Hematopoietic multipotent progenitor cell treated with erythropoietin and hydrocortisone succinate and interleukin-3 and kit ligand, for 6 days (in vitro differentiated cells): ENCODE measurements around the gene SMARCAL1.
"Not testable (repeated sequence)": the region's sequence is repeated elsewhere in the genome, so short reads cannot be mapped to it uniquely, and the experiment has no call there.

Experiments used
- DNase-seq: peaks from one replicate; pipeline ENCODE4 v3.0.0-alpha.2; 2015

SMARCAL1 gene

DNA sequence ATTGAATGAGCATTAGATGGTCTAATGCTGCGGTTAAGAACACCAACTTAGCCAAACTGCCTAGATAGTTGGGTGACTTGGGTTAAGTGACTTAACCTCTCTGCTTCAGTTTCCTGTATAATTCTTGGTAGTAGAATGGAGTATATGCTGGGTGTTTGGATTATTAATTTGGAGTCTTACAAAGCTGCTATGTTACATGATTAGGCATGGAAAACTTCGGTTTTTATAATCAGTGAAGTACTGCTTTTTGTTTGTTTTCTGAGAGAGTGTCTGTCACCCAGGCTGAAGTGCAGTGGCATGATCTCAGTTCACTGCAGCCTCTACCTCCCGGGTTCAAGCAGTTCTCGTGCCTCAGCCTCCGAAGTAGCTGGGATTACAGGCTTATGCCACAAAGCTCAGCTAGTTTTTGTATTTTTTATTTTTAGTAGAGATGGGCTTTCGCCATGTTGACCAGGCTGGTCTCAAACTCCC, 90.9 kb downstream of the SMARCAL1 start:
- no peak for DNase-seq

DNA sequence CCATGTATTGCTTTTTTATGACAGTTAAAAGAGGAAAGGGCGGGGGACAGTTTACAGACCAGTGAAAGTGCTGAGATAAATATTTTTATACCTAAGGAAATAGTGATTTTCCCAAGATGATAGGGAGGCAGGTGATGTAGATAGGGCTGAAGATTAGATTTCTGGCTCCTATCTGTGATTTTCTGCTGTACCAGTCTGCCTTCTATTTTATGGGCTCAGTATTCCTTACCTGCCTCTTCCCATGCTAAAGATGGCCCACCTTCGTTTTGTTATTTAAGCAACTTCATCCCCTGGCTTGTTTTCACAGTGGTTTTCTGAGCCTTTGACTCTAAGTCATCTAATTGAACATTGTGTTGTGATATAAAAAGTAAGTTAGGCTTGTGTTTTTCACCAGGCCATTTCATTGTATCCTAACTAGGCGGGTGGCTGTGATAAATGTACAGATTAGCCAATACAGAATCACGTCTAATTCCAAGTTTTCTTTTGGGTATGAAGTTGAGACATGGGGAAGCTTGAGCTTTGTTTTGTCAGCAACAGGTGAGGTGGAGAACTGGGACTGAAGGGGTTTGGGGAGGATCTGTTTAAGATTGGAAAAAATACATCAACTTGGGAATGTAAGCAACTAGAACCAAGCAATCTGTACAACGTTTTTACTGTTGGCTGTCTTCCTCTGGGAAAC, 91.6 kb downstream of the SMARCAL1 start:
- no peak for DNase-seq

DNA sequence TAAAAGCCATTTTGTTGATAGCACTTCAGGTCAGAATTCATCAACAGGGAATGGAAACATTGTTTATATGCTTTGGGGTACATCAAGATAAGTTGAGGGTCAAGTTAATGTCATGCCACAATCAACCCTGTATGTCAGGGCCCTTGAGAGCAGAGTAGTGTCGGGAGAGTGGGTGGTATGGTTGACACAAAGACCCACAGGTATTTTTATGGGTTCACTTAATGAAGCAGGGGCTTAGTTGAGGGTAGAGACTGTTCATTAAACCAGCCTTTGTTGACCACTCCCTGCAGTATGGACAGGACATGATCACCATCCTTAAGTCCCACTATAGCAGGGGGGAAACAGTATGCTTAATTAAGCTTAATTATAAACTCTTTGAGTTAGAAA, 92.1 kb downstream of the SMARCAL1 start:
- DNase-seq = no peak

DNA sequence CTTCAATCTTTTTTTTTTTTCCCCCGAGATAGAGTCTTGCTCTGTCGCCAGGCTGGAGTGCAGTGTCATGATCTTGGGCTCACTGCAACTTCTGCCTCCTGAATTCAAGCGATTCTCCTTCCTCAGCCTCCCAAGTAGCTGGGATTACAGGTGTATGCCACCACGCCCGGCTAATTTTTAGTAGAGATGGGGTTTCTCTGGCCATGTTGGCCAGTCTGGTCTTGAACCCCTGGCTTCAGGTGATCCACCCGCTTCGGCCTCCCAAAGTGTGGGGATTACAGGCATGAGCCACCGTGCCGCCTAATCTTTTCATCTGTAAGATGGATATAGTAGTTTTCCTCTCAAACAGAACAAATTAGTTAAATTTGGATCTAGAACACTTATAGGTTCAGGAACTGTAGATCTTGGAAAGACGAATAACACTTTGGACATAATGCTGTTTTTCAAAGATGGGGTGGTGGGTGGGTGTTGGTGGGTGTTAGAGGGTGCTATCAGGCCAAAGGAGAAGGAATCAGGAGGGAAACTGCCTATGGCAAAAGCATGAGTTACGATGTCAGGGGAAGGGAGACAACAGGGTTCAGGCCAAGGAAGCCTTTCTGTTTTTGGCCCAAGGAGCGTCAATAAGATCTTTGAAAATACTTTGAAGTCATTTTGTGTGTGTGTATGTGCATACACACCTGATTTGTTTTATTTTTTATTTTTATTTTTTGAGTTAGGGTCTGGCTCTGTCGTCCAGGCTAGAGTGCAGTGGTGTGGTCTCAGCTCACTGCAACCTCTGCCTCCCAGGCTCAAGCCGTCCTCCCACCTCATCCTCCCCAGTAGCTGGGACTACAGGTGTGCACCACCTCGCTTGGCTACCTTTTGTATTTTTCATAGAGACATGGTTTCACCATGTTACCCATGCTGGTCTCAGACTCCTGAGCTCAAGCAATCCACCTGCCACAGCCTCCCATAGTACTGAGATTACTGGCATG, 93.1 kb downstream of the SMARCAL1 start:
- peak; percentile 28 for DNase-seq

DNA sequence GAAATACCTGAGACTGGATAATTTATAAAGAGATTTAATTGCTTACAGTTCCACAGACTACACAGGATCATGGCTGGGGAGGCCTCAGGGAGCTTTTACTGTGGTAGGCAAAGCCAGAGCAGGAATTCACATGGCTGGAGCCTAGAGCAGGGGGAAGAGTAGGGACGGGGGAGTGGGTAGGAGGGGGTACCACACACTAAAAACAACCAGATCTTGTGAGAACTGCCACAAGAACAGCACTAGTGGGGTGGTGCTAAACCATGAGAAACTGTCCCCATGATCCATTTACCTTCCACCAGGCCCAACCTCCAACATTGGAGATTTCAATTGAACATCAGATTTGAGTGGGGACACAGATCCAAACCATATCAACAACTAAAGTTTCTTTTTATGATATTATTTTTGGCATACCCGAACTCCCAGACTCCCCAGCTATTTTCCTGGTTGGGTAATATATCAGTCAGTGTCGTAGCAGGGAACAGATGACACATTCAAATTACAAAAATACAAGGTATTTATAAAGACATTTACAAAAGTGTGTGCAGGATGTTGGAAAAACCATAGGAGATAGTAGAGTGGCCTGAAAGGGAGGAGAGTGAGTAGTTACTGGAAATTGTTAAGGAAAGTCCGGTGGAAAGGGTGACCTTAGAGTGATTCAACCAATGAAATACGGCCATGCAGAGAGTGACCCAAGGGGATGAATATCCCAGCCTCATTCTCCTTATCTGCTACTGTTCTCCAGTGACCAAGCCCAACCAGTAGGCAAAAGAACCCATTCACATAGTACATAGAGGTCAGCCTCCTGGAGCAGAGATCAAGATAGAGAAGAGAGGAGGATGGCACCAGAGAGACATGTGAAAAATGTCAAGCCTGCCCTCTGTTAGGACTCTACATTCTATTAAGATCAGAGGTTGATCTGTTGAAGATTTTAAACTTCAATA, 95.2 kb downstream of the SMARCAL1 start:
- peak; percentile 51 for DNase-seq

DNA sequence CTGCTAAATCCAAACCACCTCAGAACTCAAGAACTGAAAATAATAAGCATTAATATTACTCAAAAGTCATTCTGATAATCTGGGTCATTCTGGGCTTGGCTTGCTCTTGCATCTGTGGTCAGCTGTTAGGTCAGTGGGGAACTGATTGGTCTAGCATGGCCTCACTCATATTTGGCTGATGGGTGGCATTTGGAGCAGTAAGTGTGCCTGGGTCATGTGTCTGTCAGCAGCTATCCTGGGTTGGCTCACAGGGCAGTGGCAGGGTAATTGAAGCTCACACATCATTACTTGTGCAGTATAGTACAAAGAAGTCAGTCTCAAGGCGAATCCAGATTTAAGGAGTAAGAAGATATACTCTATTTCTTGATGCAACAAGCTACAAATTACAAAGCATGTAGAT, 95.9 kb downstream of the SMARCAL1 start:
- DNase-seq = no peak

DNA sequence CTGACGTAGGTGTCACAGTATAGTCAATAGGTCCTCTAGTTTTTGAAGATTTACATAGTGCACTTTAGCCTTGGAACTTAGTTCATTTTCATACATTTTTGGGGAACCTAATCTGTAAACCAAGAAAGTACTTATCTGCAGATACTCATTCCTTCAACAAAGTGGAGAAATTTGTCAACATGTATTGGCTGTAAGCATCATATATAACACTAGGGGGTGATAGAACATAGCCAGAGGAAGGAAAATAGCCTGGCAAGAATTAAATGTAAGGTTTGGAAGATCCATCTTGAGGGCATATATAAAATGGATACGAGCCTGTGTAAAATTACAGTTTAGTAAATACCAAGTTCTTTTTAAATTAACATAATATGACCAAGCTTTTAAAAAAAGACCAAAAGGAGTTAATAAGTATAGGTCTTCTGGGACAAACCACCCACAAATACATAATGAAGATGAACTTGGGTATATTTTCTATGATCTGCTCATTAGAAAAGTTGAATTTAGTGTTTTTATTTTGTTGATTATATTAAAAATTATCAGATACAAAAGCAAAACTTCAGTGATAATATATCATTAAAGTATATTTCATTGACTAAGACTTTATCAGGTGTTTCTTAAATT, 104.6 kb downstream of the SMARCAL1 start:
- peak; percentile 79 for DNase-seq

DNA sequence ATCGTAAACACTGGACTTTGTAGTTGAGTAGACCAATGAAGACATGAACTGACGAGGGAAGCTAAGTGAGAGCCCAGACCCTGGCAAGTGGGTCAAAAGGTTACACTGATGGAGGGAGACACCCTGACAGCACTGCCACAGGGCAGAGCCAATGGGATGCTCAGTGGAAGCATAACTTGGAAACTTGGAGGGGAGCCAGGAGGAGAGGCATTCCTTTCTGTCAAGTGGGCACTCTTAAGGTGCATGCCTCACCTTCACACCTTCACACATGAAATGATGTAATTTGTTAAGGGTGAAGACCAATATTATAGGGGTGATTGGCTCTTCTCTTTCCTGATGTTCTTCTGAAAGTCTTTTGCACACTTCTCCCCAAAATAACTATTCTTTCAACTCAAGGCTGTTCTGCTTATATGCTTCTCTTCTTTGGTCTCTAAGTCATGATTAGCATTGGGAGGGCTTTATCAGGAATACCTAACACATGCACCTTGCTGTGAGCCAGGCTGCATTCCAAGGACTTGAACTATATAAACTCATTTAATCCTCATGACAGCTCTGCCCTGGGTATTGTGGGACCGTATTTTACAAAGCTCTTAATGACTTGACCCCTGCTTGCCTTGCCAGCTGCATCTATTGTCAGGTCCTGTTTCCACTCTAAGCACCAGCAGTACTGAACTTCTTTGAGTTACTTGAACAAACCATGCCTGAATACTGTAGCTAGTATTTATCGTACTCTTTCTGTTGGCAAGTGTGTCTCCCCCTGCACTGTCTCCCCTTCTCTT, 105.4 kb downstream of the SMARCAL1 start:
- no peak for DNase-seq

DNA sequence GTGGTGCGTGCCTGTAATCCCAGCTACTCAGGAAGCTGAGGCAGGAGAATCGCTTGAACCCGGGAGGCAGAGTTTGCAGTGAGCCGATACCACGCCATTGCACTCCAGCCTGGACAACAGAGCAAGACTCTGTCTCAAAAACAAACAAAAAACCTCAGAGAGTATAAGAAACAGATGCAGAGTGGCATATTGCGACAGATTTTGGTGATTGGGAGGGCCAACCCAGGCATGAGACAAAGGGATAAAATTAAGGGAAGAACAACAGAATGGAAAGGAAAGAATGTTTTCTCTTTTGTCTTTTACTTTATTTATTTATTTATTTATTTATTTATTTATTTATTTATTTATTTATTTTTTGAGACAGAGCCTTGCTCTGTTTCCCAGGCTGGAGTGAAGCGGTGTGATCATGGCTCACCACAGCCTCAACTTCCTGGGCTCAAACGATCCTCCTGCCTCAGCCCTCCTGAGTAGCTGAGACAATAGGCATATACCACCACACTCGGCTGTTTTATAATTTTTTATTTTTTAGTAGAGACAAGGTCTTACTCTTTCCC, 106.4 kb downstream of the SMARCAL1 start:
- not testable (repeated sequence) for DNase-seq

DNA sequence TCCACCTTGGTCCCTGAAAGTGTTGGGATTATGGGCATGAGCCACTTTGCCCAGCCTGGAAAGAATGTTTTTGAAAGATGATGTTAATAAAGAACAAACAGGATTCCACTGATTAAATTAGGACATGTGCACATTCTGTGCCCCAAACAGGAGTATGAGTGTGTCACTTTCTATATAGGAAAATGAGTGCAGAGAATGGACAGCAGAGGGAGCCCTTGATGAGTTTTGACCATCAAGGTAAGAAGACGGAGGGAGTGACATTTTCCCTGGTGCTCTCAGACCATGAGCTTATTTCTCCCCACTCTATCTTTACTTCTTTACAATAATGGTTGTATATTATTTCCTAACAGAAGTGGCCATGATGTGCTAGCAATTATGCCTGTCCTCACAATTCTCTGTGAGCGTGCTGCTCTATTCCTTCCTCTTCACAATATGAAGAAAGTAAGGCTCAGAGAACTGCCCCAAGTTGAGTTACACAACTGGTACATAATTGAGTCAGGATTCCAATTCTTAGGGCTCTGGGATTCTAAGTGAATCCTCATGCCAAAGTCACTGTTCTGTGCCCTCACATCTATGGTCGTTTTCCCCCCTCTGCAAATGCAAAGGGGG, 107.0 kb downstream of the SMARCAL1 start:
- DNase-seq = peak; percentile 92

DNA sequence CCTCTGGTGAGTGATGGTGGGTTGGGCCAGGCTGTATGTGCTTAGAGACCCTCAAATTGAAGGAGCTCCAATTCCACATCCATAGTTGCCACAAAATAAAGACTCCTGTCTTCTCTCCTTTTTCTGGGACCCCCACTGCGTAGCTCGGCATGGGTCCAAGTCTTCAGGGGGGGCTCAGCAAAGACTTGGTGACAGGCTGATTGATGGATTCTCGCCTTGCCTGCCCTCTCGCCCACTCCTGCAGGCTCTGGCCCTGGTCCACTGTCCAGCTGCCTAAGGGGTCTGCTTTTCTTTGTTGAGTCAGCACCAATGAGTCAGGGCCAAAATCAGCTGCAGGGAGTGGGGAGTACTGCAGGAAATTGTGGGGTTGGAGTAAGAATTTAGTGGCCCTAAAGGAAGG, 107.8 kb downstream of the SMARCAL1 start:
- no peak for DNase-seq

DNA sequence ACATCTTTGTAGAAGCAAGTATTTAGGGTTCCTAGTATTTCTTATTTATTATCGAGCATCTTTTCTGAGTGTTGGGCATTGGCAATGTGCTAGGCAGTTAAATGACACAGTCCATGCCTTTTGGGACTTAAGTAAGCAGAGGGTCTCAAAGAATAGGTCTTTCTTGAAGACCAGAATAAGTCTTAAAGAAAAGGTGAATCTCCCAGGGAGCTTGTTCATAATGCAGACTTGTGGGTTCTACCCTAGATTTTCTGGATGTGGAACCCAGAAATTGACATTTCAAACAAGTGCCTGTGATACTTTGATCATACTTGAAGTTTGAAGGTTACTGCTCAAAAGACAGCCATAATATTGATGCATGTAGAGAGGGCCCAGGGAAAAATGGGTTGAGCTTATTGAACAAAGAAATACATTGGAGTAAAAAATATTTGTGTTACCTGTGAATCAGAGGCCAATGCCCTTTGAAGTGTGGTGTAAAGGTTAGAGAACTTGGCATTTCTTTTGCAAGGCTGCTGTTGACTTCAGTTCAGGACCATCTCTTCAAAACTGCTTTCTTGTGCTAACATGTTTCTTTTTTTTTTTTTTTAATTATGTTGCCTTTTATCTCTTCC, 110.7 kb downstream of the SMARCAL1 start:
- no peak for DNase-seq

DNA sequence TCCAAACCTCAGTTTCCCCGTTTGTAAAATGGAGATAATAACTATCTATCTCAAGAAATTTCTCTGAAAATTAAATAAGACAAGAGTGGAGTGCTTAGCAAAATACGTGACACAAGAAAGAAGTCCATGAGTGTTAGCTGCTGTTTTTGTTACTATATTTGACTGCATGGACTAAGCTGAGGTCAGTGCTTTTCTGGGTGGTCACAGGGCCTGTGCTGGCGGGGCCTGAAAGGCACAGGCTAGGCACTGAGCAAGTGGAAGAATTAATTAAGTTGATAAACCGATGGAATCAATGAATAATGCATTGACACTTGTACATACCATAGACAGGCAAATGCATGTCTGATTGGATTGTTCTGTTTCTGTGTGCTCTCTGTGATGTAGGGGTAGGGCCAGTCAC, 113.7 kb downstream of the SMARCAL1 start:
- no peak for DNase-seq

DNA sequence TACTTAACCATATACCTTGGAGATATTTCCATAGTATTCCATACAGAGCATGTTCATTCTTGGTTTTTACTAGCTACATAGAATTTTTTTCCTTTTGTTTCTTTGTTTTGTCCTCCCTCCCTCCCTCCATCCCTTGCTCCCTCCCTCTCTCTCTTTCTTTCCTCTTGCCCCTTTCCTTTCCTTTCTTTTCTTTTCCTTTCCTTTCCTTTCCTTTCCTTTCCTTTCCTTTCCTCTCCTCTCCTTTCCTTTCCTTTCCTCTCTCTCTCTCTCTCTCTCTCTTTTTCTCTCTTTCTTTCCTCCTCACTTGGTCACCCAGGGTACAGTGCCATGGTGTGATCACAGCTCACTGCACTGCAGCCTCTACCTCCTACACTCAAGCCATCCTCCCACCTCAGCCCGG, 114.7 kb downstream of the SMARCAL1 start:
- no peak for DNase-seq

DNA sequence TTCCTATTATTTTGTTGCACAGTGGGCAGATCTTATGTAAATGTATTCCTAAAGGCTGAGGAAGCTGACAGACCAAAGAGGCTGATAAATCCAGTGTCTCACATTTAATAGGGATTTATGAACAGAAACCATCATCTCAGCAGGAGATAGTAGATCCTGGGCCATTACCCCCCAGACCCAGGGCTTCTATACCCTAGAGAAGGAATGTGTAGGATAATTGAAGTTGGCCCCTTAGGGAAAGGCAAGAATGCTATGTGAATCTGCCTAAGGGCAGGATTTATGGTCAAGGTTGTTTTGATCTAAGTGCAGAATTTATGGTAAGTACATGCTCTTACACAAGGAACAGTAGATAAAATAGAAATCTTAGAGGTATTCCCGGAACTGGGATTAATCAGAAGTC, 115.3 kb downstream of the SMARCAL1 start:
- no peak for DNase-seq

DNA sequence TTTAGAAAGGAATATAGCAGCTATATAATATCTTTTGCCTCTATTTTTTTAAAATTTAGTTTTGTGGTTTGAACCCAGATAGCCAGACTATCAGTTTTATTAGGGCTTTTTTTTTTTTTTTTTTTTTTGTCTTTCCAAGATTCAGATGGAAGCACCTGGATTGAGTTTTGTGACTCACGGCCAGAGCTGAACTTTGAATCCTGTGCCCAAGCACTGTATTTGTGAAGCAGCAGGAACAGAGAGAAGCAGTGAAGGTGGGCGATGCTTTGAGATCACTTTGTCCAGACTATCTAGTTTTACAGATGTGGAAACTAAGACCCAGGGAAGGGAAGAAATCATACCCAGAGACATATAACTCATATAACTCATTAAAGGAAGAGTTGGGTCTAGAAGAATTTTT, 120.3 kb downstream of the SMARCAL1 start:
- DNase-seq = no peak
